Measurements from ENCODE around the gene SUSD4. TPM values are rescaled to one million over a fixed set of nuclear protein-coding genes. Genes with fewer than 3 reads are reported as not detected.

SUSD4 gene
- total RNA-seq, 2 donors from 2014 or later: 0.58 to 0.92 TPM

- Mint-ChIP-seq H3K27me3 (ENCODE audit: insufficient read depth) (peaks cover 47% of the 10 kb centered on the region), H3K4me1 (peaks cover 8% of the 10 kb centered on the region), H3K4me3 (no peak overlapping the region), H3K27ac (no peak overlapping the region), H3K36me3 (ENCODE audit: low read depth) (no peaks in the 10 kb centered on the region), H3K9me3 (no peaks in the 10 kb centered on the region)
- no peak for TF ChIP-seq CTCF (conservative IDR thresholded peaks at IDR 0.05)
- no peak overlapping the region for H3K27ac ChIP-seq (ENCODE audit: low read depth, low read length)
- no peaks in the 10 kb centered on the region for H3K9me3 ChIP-seq (ENCODE audit: control insufficient read depth, low read length)
- no peak for DNase-seq
- no peak overlapping the region for H3K9ac ChIP-seq (ENCODE audit: extremely low read depth, low read length, poor library complexity, severe bottlenecking)
- H3K27me3 ChIP-seq (ENCODE audit: control insufficient read depth, insufficient read depth, low read length, poor library complexity, severe bottlenecking): no peaks in the 10 kb centered on the region
- H3K4me3 ChIP-seq (ENCODE audit: low read length): no peak overlapping the region
- no peaks in the 10 kb centered on the region for H3K36me3 ChIP-seq (ENCODE audit: control insufficient read depth, insufficient read depth, low read length)
- H3K4me1 ChIP-seq (ENCODE audit: control insufficient read depth, insufficient read depth, low read length): peaks cover 5% of the 10 kb centered on the region
- WGBS, 2 experiments (ENCODE audit: insufficient coverage in 1 of 2, insufficient read length in 1 of 2): 85 to 100% methylated on average over 2 of the region's 2 CpGs
These were observed 135.8 kb downstream of the SUSD4 start for GRCh38 chr1:223228201-223228600.

DNA sequence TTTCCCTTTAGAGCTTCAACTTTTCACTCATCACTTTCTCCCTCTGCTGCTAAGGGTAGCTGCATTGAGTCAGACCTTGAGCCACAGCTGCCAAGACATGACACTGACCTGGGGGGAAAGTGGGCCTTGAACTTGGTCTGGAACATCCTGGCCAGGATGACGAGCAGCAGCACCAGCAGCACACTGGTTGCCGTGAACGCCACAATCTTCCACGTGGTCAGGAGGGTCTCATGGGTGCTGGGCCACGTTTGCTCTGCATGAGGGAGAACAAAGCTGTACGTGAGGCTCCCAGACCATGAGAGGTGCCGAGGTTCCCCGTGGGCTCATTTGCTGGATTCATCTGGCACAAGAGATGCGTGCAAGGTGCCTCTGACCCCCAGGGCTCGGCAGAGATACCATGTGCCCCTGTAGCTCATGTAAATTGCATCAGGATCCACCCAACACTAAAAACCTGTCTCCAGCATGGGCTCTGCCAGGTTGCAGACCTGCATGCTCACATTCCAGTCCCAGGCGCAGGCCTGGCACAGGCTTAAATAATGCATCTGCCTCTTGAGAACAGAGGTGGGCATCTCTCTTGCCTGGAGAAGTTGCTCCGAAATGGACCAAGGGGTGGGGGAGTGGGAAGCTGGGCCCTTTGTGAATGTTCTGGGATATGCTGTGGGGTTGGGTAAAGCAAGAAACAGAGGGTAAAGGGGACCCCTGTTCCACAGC, 136.3 kb downstream of the SUSD4 start:
- H3K9me3 ChIP-seq (ENCODE audit: control insufficient read depth, low read length): no peaks in the 10 kb centered on the region
- no peak overlapping the region for H3K27ac Mint-ChIP-seq
- no peak overlapping the region for H3K4me3 ChIP-seq (ENCODE audit: low read length)
- no peak for DNase-seq
- 89 to 98% methylated on average over 11 to 12 of the region's 12 CpGs for WGBS, 2 experiments (ENCODE audit: insufficient coverage in 1 of 2, insufficient read length in 1 of 2)
- no peak overlapping the region for H3K9ac ChIP-seq (ENCODE audit: extremely low read depth, low read length, poor library complexity, severe bottlenecking)
- H3K9me3 Mint-ChIP-seq: no peaks in the 10 kb centered on the region
- H3K27ac ChIP-seq (ENCODE audit: low read depth, low read length): no peak overlapping the region
- H3K4me1 Mint-ChIP-seq: peaks cover 3% of the 10 kb centered on the region
- no peaks in the 10 kb centered on the region for H3K36me3 Mint-ChIP-seq (ENCODE audit: low read depth)
- TF ChIP-seq CTCF (conservative IDR thresholded peaks at IDR 0.05): no peak
- no peaks in the 10 kb centered on the region for H3K27me3 ChIP-seq (ENCODE audit: control insufficient read depth, insufficient read depth, low read length, poor library complexity, severe bottlenecking)
- no peak overlapping the region for H3K4me3 Mint-ChIP-seq
- peaks cover 47% of the 10 kb centered on the region for H3K27me3 Mint-ChIP-seq (ENCODE audit: insufficient read depth)
- peaks cover under 1% of the 10 kb centered on the region for H3K4me1 ChIP-seq (ENCODE audit: control insufficient read depth, insufficient read depth, low read length)
- H3K36me3 ChIP-seq (ENCODE audit: control insufficient read depth, insufficient read depth, low read length): no peaks in the 10 kb centered on the region

DNA sequence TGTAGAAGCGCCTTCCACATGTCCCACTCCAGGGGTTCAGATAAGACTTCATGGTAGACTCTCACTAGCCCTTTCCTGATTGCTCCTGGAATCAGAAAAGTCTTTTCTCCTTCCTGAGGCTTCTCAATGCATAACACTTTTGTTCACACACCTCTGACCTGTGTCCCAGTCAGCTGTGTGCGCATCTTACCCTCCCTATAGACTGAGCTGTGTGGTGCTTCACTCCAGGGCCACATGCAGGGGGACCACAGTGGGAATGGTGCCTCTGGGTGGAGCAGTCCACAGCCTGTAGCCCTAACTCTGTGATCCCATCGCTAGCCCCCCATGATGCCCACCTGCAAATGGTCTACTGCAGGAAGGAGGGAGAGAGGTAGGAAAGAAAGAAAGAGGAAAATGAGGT, 136.9 kb downstream of the SUSD4 start:
- no peaks in the 10 kb centered on the region for H3K9me3 Mint-ChIP-seq
- no peaks in the 10 kb centered on the region for H3K27me3 ChIP-seq (ENCODE audit: control insufficient read depth, insufficient read depth, low read length, poor library complexity, severe bottlenecking)
- H3K27ac ChIP-seq (ENCODE audit: low read depth, low read length): no peak overlapping the region
- no peak overlapping the region for H3K4me3 Mint-ChIP-seq
- H3K4me3 ChIP-seq (ENCODE audit: low read length): no peak overlapping the region
- no peak overlapping the region for H3K9ac ChIP-seq (ENCODE audit: extremely low read depth, low read length, poor library complexity, severe bottlenecking)
- no peaks in the 10 kb centered on the region for H3K4me1 Mint-ChIP-seq
- H3K9me3 ChIP-seq (ENCODE audit: control insufficient read depth, low read length): no peaks in the 10 kb centered on the region
- TF ChIP-seq CTCF (conservative IDR thresholded peaks at IDR 0.05): no peak
- H3K27me3 Mint-ChIP-seq (ENCODE audit: insufficient read depth): peaks cover 49% of the 10 kb centered on the region
- no peaks in the 10 kb centered on the region for H3K36me3 ChIP-seq (ENCODE audit: control insufficient read depth, insufficient read depth, low read length)
- no peak overlapping the region for H3K27ac Mint-ChIP-seq
- no peaks in the 10 kb centered on the region for H3K4me1 ChIP-seq (ENCODE audit: control insufficient read depth, insufficient read depth, low read length)
- no peaks in the 10 kb centered on the region for H3K36me3 Mint-ChIP-seq (ENCODE audit: low read depth)
- WGBS, 2 experiments (ENCODE audit: insufficient coverage in 1 of 2, insufficient read length in 1 of 2): 90 to 94% methylated on average over 2 to 3 of the region's 3 CpGs
- DNase-seq: no peak
